GM19023 (cell line): ENCODE data around the gene SLC9A7.

Experiments used
- ATAC-seq: cut with Tn5 transposase; IDR thresholded peaks from one replicate; pipeline ENCODE4 v1.9.1; 2021; ENCODE audit warnings: mild to moderate bottlenecking, moderate library complexity; ENCODE audit not compliant: unreplicated experiment

The SLC9A7 gene

GRCh38 chrX:46653482-46653881, 105.4 kb downstream of the SLC9A7 start:
- no peak for ATAC-seq

GRCh38 chrX:46649421-46650260, 109.3 kb downstream of the SLC9A7 start:
- ATAC-seq: no peak

GRCh38 chrX:46648660-46649059, 110.3 kb downstream of the SLC9A7 start:
- no peak for ATAC-seq

GRCh38 chrX:46647251-46647650, 111.7 kb downstream of the SLC9A7 start:
- no peak for ATAC-seq

- no peak for ATAC-seq
Measured at GRCh38 chrX:46645614-46646013, 113.3 kb downstream of the SLC9A7 start.

- no peak for ATAC-seq
Measured at GRCh38 chrX:46643636-46644035, 115.3 kb downstream of the SLC9A7 start.

- no peak for ATAC-seq
Measured at GRCh38 chrX:46642145-46642544, 116.8 kb downstream of the SLC9A7 start.

GRCh38 chrX:46637938-46638337, 121.0 kb downstream of the SLC9A7 start:
- peak; percentile 75 for ATAC-seq

GRCh38 chrX:46636223-46636622, 122.7 kb downstream of the SLC9A7 start:
- ATAC-seq: no peak

GRCh38 chrX:46635186-46635585, 123.7 kb downstream of the SLC9A7 start:
- no peak for ATAC-seq

GRCh38 chrX:46634577-46634976, 124.3 kb downstream of the SLC9A7 start:
- ATAC-seq: no peak

GRCh38 chrX:46630141-46630540, 128.8 kb downstream of the SLC9A7 start:
- ATAC-seq: no peak

GRCh38 chrX:46628460-46629371, 130.2 kb downstream of the SLC9A7 start:
- ATAC-seq: peak; percentile 92

- peak; percentile 5 for ATAC-seq
Measured at GRCh38 chrX:46627711-46628419, 131.1 kb downstream of the SLC9A7 start.

- ATAC-seq: no peak
Measured at GRCh38 chrX:46627062-46627461, 131.9 kb downstream of the SLC9A7 start.

- ATAC-seq: no peak
Measured at GRCh38 chrX:46626566-46626965, 132.4 kb downstream of the SLC9A7 start.

GRCh38 chrX:46624090-46624786, 134.7 kb downstream of the SLC9A7 start:
- ATAC-seq: no peak

- no peak for ATAC-seq
Measured at GRCh38 chrX:46621572-46621971, 137.3 kb downstream of the SLC9A7 start.

- ATAC-seq: no peak
Measured at GRCh38 chrX:46620505-46620904, 138.4 kb downstream of the SLC9A7 start.

GRCh38 chrX:46618947-46619346, 140.0 kb downstream of the SLC9A7 start:
- ATAC-seq: no peak

GRCh38 chrX:46617906-46618305, 141.0 kb downstream of the SLC9A7 start:
- no peak for ATAC-seq
